Measurements from ENCODE around the gene ADRA1B. TPM values are rescaled to one million over a fixed set of nuclear protein-coding genes. Genes with fewer than 3 reads are reported as not detected.
A peak's percentile ranks its signal among the peaks of the same experiment; 100 is the strongest.

ADRA1B gene
- total and polyA plus RNA-seq, 9 donors, result 0.11 to 0.34 (median 0.24) TPM

- no peaks in the 10 kb centered on the region for H3K36me3 ChIP-seq (ENCODE audit: control insufficient read depth, insufficient read depth, low read length)
- 36% methylated on average over 4 of the region's 5 CpGs for WGBS (ENCODE audit: insufficient coverage)
- peaks cover 9% of the 10 kb centered on the region for H3K27me3 ChIP-seq (ENCODE audit: control insufficient read depth, insufficient read depth, low read length)
- no peaks in the 10 kb centered on the region for H3K9me3 ChIP-seq (replicated peaks; ENCODE audit: control insufficient read depth, low read depth, low read length)
- no peak overlapping the region for H3K27ac ChIP-seq (ENCODE audit: low read length)
- no peak overlapping the region for H3K4me3 ChIP-seq (ENCODE audit: low read length)
- no peaks in the 10 kb centered on the region for H3K4me1 ChIP-seq (ENCODE audit: control insufficient read depth, insufficient read depth, low read length)
- no peak for DNase-seq
Observed at GRCh38 chr5:159944056-159944600, 27.8 kb downstream of the ADRA1B start.

- Histone ChIP-seq H3K4me3 (ENCODE audit: low read length) (no peak overlapping the region), H3K4me1 (ENCODE audit: control insufficient read depth, insufficient read depth, low read length) (no peaks in the 10 kb centered on the region), H3K36me3 (ENCODE audit: control insufficient read depth, insufficient read depth, low read length) (no peaks in the 10 kb centered on the region), H3K27ac (ENCODE audit: low read length) (no peak overlapping the region), H3K9me3 (replicated peaks; ENCODE audit: control insufficient read depth, low read depth, low read length) (no peaks in the 10 kb centered on the region), H3K27me3 (ENCODE audit: control insufficient read depth, insufficient read depth, low read length) (peaks cover 13% of the 10 kb centered on the region)
- DNase-seq, result no peak
- 55% methylated on average over 1 of the region's 2 CpGs for WGBS (ENCODE audit: insufficient coverage)
Observed at GRCh38 chr5:159945359-159945758, 29.1 kb downstream of the ADRA1B start.

- Histone ChIP-seq H3K4me1 (ENCODE audit: control insufficient read depth, insufficient read depth, low read length) (no peaks in the 10 kb centered on the region), H3K9me3 (replicated peaks; ENCODE audit: control insufficient read depth, low read depth, low read length) (no peaks in the 10 kb centered on the region), H3K36me3 (ENCODE audit: control insufficient read depth, insufficient read depth, low read length) (no peaks in the 10 kb centered on the region), H3K4me3 (ENCODE audit: low read length) (no peak overlapping the region), H3K27ac (ENCODE audit: low read length) (no peak overlapping the region), H3K27me3 (ENCODE audit: control insufficient read depth, insufficient read depth, low read length) (peaks cover 20% of the 10 kb centered on the region)
- WGBS (ENCODE audit: insufficient coverage), result 55% methylated on average over 9 of the region's 9 CpGs
- DNase-seq, result peak; percentile 15
Observed at GRCh38 chr5:159947708-159948358, 31.6 kb downstream of the ADRA1B start.

- H3K9me3 ChIP-seq (replicated peaks; ENCODE audit: control insufficient read depth, low read depth, low read length), result no peaks in the 10 kb centered on the region
- H3K27me3 ChIP-seq (ENCODE audit: control insufficient read depth, insufficient read depth, low read length), result peaks cover 20% of the 10 kb centered on the region
- no peaks in the 10 kb centered on the region for H3K36me3 ChIP-seq (ENCODE audit: control insufficient read depth, insufficient read depth, low read length)
- peak; percentile 11 for DNase-seq
- no peak overlapping the region for H3K27ac ChIP-seq (ENCODE audit: low read length)
- H3K4me3 ChIP-seq (ENCODE audit: low read length), result no peak overlapping the region
- WGBS (ENCODE audit: insufficient coverage), result 40% methylated on average over 1 of the region's 10 CpGs
- no peaks in the 10 kb centered on the region for H3K4me1 ChIP-seq (ENCODE audit: control insufficient read depth, insufficient read depth, low read length)
Observed at GRCh38 chr5:159951387-159951786, 35.1 kb downstream of the ADRA1B start.

DNA sequence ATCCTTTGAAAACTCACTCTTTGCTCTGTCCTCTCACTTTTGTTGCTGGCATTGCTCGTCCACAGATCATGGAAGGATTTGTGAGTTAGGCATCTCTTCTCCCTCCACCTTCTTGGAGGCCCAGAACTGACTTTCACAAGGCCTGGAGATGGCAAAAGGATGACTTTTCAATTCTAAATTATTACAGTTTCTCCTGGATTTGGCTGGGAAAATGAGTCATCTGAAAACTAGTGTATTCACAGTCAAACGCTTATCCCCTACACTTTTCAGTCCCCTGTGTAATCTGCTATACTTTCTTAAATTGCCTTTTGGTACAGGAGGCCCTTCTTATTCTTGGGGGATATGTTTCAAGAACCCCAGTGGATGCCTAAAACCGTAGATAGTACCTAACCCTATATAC lies 35.6 kb downstream of the ADRA1B start:
- peaks cover 20% of the 10 kb centered on the region for H3K27me3 ChIP-seq (ENCODE audit: control insufficient read depth, insufficient read depth, low read length)
- no CpG with 5 or more reads among the region's 3 CpGs for WGBS (ENCODE audit: insufficient coverage)
- no peaks in the 10 kb centered on the region for H3K9me3 ChIP-seq (replicated peaks; ENCODE audit: control insufficient read depth, low read depth, low read length)
- no peak for DNase-seq
- no peaks in the 10 kb centered on the region for H3K4me1 ChIP-seq (ENCODE audit: control insufficient read depth, insufficient read depth, low read length)
- no peak overlapping the region for H3K27ac ChIP-seq (ENCODE audit: low read length)
- no peak overlapping the region for H3K4me3 ChIP-seq (ENCODE audit: low read length)
- no peaks in the 10 kb centered on the region for H3K36me3 ChIP-seq (ENCODE audit: control insufficient read depth, insufficient read depth, low read length)

DNA sequence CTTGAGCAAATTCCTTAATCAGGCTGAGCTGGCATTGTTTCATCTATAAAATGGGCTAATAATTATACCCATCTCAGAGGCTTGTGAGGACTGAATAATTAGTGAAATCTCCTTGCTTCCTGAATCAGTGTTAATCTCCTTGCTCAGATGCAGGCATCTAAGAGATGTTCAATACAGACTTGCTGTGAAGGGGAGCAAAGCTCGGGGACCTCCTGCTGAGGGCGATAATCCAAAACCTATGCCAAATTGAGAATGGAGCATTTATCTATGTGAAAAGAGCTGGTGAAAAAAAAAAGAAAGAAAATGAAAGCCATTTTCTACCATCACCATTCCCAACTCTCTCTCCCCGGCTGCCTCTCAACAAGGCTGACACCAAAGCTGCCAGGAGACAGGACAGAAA lies 37.3 kb downstream of the ADRA1B start:
- WGBS (ENCODE audit: insufficient coverage), result no CpG with 5 or more reads among the region's 3 CpGs
- Histone ChIP-seq H3K4me3 (ENCODE audit: low read length) (no peak overlapping the region), H3K27ac (ENCODE audit: low read length) (no peak overlapping the region), H3K9me3 (replicated peaks; ENCODE audit: control insufficient read depth, low read depth, low read length) (no peaks in the 10 kb centered on the region), H3K27me3 (ENCODE audit: control insufficient read depth, insufficient read depth, low read length) (peaks cover 20% of the 10 kb centered on the region), H3K4me1 (ENCODE audit: control insufficient read depth, insufficient read depth, low read length) (no peaks in the 10 kb centered on the region), H3K36me3 (ENCODE audit: control insufficient read depth, insufficient read depth, low read length) (no peaks in the 10 kb centered on the region)
- no peak for DNase-seq

GRCh38 chr5:159955056-159955624 lies 38.9 kb downstream of the ADRA1B start:
- H3K27me3 ChIP-seq (ENCODE audit: control insufficient read depth, insufficient read depth, low read length), result peaks cover 14% of the 10 kb centered on the region
- H3K4me3 ChIP-seq (ENCODE audit: low read length), result no peak overlapping the region
- H3K9me3 ChIP-seq (replicated peaks; ENCODE audit: control insufficient read depth, low read depth, low read length), result no peaks in the 10 kb centered on the region
- H3K4me1 ChIP-seq (ENCODE audit: control insufficient read depth, insufficient read depth, low read length), result no peaks in the 10 kb centered on the region
- WGBS (ENCODE audit: insufficient coverage), result 89% methylated on average over 5 of the region's 6 CpGs
- no peaks in the 10 kb centered on the region for H3K36me3 ChIP-seq (ENCODE audit: control insufficient read depth, insufficient read depth, low read length)
- DNase-seq, result no peak
- H3K27ac ChIP-seq (ENCODE audit: low read length), result no peak overlapping the region

- DNase-seq, result no peak
- no CpG with 5 or more reads among the region's 1 CpG for WGBS (ENCODE audit: insufficient coverage)
- H3K27ac ChIP-seq (ENCODE audit: low read length), result no peak overlapping the region
- no peaks in the 10 kb centered on the region for H3K4me1 ChIP-seq (ENCODE audit: control insufficient read depth, insufficient read depth, low read length)
- H3K9me3 ChIP-seq (replicated peaks; ENCODE audit: control insufficient read depth, low read depth, low read length), result no peaks in the 10 kb centered on the region
- H3K4me3 ChIP-seq (ENCODE audit: low read length), result no peak overlapping the region
- peaks cover 5% of the 10 kb centered on the region for H3K27me3 ChIP-seq (ENCODE audit: control insufficient read depth, insufficient read depth, low read length)
- H3K36me3 ChIP-seq (ENCODE audit: control insufficient read depth, insufficient read depth, low read length), result no peaks in the 10 kb centered on the region
Observed at GRCh38 chr5:159956074-159956473, 39.8 kb downstream of the ADRA1B start.

DNA sequence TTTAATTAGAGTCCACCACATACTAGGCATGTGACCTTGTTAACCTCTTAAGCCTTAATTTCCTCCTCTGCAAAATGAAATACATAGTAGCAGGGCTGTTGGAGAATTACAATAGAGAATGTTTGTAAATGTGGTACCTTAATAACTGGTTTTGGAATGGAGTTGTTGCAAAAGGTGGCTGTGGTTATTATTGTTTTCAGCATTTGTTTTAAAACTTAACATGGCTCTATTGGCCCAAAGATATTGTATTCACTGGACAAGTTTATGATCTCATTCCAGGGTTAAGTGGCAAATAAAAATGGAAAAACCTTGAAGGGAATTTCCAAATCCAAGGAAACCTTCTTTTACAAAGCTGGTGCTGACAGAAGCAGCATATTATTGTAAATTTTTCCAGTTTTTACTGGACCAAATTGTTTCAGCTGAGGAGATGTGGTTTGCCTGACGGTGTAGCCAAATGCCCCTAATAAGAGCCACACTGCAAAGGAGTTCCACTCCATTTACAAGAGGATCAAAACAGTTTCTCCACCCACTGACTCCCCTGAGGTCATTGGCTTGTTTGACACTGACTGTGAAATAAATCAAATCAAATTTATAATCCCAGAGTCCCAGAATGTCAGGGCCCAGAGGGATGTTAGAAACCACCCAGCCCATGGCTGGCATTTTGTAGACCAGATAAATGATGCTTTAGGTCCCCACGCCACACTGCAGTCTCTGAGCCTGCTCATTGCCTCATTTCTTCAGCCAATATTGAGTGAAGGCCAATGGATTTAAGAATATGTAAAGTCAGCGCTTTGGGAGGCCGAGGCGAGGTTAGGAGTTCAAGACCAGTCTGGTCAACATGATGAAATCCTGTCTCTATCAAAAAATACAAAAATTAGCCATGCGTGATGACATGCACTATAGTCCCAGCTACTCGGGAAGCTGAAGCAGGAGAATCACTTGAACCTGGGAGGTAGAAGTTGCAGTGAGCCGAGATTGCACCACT lies 45.2 kb downstream of the ADRA1B start:
- WGBS (ENCODE audit: insufficient coverage), result 70% methylated on average over 3 of the region's 8 CpGs
- no peak overlapping the region for H3K4me3 ChIP-seq (ENCODE audit: low read length)
- H3K4me1 ChIP-seq (ENCODE audit: control insufficient read depth, insufficient read depth, low read length), result no peaks in the 10 kb centered on the region
- H3K36me3 ChIP-seq (ENCODE audit: control insufficient read depth, insufficient read depth, low read length), result no peaks in the 10 kb centered on the region
- H3K27me3 ChIP-seq (ENCODE audit: control insufficient read depth, insufficient read depth, low read length), result peaks cover 18% of the 10 kb centered on the region
- no peak for DNase-seq
- H3K9me3 ChIP-seq (replicated peaks; ENCODE audit: control insufficient read depth, low read depth, low read length), result no peaks in the 10 kb centered on the region
- H3K27ac ChIP-seq (ENCODE audit: low read length), result no peak overlapping the region

- WGBS (ENCODE audit: insufficient coverage), result 76% methylated on average over 3 of the region's 4 CpGs
- peaks cover 17% of the 10 kb centered on the region for H3K27me3 ChIP-seq (ENCODE audit: control insufficient read depth, insufficient read depth, low read length)
Observed at GRCh38 chr5:159962214-159962613, 45.9 kb downstream of the ADRA1B start.

More at GRCh38 chr5:159962214-159962613, 45.9 kb downstream of the ADRA1B start:
- no peak for DNase-seq
- H3K4me3 ChIP-seq (ENCODE audit: low read length), result no peak overlapping the region
- H3K27ac ChIP-seq (ENCODE audit: low read length), result no peak overlapping the region
- H3K36me3 ChIP-seq (ENCODE audit: control insufficient read depth, insufficient read depth, low read length), result no peaks in the 10 kb centered on the region
- no peaks in the 10 kb centered on the region for H3K4me1 ChIP-seq (ENCODE audit: control insufficient read depth, insufficient read depth, low read length)
- no peaks in the 10 kb centered on the region for H3K9me3 ChIP-seq (replicated peaks; ENCODE audit: control insufficient read depth, low read depth, low read length)
